CD4-positive, alpha-beta T cell treated with Interferon gamma for 1 hour (primary cell): ENCODE measurements around the gene PAAF1.
"Not testable (repeated sequence)": the region's sequence is repeated elsewhere in the genome, so short reads cannot be mapped to it uniquely, and the experiment has no call there.

Experiments used
- DNase-seq: peaks from one replicate; pipeline ENCODE4 v3.0.0-alpha.2; 2020

Gene PAAF1

DNA sequence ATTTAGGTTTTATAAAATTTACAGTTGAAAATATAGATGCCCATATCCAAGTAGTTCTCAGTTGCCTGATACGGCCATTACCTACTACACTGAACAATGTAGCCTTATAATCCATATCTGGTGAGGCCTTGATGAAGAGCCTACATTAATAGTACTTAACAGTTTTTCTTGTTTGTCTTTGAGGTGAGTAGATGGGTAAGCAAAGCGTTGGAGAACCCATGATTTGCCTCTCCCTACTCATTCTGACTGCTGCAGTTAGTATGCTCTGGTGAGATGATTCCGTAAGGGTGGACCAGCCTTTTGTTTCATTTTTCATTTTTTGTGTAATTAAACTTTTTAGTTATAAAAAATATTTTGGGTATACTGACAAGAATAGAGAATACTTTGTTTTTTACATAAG is 11.4 kb downstream of the PAAF1 start:
- DNase-seq: no peak

GRCh38 chr11:73889019-73889418 is 12.2 kb downstream of the PAAF1 start:
- DNase-seq: no peak

DNA sequence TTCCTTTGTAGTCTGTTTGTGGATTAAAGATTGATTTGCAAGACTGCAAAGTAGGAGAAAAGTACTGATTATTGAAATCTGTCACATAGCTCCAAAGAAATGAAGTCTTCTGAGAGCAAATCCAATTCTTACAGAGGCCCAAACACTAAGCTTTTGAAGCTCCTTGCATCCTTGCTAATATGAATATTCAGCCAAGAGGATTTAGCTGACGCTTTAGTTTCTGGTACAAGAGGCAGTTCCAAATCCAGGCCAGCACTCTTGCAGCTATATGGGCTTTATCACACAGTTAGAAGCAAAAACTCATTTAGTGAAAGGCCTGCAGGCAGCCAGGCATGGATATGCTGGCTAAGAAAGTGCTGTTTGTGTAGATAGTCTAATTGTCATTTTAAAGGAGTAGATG is 12.7 kb downstream of the PAAF1 start:
- DNase-seq: no peak

- DNase-seq: no peak
Observed at GRCh38 chr11:73893041-73893440, 16.2 kb downstream of the PAAF1 start.

GRCh38 chr11:73894725-73895335 is 18.0 kb downstream of the PAAF1 start:
- no peak for DNase-seq

DNA sequence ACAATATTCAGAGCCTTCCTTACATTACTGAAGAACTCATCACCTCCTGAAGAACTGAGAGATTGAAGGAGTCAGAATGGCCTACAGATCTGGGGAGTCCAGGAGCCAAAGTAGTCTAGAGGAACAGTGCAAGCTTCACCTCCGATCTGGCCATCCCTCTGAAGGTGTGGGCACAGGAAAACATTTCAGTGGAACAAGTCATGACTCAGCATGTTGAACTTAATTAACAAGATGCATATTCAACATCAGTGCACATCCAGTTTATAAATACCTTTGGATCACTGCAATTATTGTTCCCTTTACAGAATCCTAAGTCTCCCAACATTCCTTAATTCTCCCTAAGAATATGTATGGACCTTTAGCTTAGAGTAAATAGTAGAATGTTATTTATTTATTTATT is 25.5 kb downstream of the PAAF1 start:
- no peak for DNase-seq

- DNase-seq: peak; percentile 20
Observed at GRCh38 chr11:73907191-73907590, 30.4 kb downstream of the PAAF1 start.

- no peak for DNase-seq
Observed at GRCh38 chr11:73912026-73912425, 35.2 kb downstream of the PAAF1 start.

GRCh38 chr11:73913472-73913871 is 36.7 kb downstream of the PAAF1 start:
- DNase-seq: no peak

DNA sequence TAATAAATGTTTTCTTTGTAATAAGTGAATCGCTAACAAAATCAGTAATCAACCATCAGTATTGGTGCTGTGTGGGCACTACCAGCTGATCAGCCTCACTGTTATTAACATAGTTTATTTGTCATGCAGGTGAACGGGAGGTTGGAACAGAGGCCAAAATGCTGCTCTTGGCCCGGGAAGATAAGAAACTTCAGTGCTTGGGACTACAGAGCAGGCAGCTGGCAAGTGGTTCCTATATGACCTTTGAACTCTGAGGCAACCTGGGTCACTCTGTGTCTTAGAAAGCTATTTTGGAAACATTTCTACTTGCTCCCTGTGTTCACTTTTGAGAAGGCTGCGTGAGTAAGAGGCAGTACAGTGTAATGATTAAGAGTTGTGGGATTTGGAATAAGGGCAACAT is 37.5 kb downstream of the PAAF1 start:
- no peak for DNase-seq

DNA sequence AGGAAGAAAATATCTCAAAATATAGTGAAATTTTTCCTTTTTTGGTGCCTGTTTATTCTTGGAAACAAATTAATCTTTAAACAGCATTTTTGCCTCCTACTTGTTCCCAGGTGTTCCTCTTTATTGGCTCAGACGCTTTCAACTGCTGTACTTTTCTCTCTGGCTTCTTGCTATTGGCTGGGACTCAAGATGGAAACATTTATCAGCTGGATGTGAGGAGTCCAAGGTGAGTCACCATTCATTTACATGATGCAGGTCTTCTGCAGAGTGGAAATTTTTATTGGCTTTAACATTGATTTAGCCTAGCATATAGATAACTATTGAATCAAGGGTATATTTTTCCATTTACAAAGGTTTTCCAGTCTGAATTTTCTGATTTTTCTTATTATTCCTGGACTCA is 39.6 kb downstream of the PAAF1 start:
- no peak for DNase-seq

DNA sequence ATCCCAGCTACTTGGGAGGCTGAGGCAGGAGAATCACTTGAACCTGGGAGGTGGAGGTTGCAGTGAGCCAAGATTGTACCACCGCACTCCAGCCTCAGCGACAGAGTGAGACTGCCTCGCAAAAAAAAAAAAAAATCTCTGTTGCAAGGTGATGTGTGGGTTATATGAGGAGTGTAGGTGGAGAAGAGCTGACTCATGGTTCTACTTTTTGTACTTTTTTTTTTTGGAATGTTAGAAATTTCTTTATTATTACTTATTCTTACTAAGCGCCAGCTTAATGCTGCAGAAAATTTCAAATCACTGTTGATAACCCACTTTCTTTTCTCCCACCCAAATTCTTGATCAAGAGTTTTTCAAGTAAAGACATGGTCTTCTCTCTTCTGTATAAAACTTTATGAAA is 44.4 kb downstream of the PAAF1 start:
- DNase-seq: no peak

GRCh38 chr11:73929388-73929787 is 52.6 kb downstream of the PAAF1 start:
- no peak for DNase-seq

GRCh38 chr11:73931039-73931645 is 54.3 kb downstream of the PAAF1 start:
- no peak for DNase-seq

DNA sequence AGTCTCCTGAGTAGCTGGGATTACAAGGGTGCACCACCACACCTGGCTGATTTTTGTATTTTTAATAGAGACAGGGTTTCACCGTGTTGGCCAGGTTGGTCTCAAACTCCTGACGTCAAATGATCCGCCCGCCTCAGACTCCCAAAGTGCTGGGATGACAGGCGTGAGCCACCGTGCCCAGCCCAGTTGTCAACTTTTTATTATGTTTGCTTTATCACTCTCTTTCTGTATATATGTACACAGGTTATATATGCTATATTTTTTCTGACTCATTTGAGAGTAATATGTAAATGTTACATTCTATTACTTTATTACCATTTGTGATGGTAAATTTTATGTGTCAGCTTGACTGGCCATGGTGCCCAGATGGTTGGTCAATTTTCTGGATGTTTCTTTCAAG is 55.2 kb downstream of the PAAF1 start:
- no peak for DNase-seq

- no peak for DNase-seq
Observed at GRCh38 chr11:73932781-73933180, 56.0 kb downstream of the PAAF1 start.

DNA sequence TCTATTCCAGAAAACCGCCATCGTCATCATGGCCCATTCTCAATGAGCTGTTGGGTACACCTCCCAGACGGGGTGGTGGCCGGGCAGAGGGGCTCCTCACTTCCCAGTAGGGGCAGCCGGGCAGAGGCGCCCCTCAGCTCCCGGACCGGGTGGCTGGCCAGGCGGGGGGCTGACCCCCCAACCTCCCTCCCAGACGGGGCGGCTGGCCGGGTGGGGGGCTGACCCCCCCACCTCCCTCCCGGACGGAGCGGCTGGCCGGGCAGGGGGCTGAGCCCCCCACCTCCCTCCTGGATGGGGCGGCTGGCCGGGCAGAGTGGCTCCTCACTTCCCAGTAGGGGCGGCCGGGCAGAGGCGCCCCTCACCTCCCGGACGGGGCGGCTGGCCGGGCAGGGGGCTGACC is 59.2 kb downstream of the PAAF1 start:
- DNase-seq: not testable (repeated sequence)

DNA sequence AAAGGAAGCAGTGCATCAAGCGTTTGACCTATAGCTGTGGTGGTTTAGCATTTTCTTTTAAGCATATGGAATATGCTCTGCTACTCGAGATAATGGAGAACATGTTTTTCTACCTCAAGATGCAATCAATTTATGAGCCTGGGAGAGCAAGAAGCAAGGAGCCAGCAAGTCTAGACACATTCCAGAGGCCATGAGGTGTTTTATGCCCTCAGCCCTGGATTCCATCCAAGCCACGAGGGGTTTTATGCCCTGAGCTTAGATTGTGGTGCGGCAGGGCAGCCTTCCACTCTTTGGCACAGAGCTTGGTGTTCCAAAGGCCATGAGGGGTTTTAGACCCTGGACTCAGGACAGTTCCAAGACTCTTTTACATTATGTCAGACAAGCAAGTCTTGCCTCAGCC is 62.3 kb downstream of the PAAF1 start:
- DNase-seq: no peak

DNA sequence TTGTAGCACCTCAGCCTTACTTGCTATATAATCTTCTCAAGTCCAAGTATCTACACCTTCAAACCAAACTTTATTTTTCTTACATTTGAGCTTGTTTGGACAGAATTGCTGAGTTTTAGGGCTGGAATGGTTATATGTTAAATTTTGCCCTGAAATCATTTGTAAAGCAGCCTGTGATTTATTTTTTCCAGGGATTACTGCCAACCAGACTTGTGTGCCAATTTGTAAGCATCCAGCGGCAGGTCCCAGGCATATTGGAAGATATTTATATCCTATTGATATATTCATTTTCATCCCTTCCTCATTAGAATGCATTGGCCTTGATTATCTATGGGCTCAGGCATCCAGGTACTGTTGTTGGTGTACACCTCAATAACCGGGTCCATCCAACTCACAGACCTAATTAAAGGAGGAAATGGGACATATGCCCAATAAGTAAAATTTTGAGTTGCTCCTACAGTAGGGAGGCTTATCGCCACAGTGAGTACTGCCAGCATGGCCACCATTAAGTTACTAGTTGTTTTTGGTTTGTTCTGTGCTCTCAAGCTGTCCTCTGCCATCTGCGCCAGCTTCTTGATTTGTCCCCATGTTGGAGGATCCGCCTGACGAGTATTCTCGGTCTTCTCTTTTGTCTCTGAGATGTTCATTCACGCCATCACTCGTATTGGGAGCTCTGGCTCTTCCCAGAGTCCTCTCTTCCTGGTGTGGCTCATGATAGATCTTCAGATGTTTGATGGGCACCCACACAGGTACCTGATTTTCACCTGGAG is 64.2 kb downstream of the PAAF1 start:
- DNase-seq: no peak

- DNase-seq: no peak
Observed at GRCh38 chr11:73942010-73942409, 65.2 kb downstream of the PAAF1 start.

DNA sequence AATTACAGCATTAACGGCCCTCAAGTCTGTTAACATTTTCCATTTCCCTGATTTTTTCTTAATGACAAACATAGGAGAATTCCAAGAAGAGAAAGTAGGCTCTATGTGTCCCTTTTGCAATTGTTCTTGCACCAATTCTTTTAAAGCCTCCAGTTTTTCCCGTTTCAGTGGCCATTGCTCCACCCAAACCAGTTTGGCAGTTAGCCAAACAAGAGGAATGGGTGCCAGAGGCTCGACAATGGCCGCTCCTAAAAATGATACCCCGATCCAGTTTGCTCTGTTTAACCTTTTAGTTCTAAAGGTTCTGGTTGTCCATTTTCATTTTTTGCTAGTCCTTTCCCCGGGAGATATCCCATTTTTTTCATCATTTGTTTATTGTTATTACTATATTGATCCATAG is 67.3 kb downstream of the PAAF1 start:
- no peak for DNase-seq

DNA sequence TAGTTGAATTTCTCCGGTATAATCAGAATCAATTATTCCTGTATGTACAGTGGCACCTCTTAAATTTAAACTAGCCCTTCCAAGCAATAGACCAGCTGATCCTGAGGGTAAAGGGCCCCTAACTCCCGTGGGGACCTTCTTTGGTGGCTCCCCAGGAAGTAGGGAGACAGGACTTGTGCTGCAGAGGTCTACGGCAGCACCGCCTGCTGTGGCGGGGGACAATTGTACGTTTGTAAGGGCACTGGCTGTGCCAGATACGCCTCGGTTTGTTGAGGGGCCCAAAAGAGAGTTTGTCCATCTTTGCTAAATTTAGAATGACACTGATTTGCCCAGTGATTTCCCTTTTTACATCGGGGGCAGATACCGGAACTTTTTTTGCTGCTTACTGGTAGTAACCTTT is 68.1 kb downstream of the PAAF1 start:
- no peak for DNase-seq

GRCh38 chr11:73945396-73945795 is 68.6 kb downstream of the PAAF1 start:
- DNase-seq: no peak

DNA sequence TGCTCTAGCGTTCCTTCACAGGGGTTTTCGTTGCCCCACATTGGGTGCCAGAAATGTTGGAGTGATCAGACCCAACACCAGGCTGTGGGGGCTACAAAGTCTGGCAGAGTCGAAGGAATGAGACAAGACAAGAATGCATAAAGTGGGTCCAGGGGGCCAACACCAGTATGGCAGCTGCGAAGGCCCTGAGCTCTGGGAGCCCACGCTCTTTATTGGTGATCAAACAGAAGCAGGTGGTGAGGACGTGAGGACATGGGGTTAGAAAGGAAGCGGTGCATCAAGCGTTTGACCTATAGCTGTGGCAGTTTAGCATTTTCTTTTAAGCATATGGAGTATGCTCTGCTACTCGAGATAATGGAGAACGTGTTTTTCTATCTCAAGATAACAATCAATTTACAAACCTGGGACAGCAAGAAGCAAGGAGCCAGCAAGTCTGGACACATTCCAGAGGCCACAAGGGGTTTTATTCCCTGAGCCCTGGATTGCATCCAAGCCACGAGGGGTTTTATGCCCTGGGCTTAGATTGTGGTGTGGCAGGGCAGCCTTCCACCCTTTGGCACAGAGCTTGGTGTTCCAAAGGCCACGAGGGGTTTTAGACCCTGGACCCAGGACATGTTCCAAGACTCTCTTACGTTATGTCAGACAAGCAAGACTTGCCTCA is 70.1 kb downstream of the PAAF1 start:
- no peak for DNase-seq
